Astrocyte (in vitro differentiated cells and primary cell): ENCODE measurements around the gene PIGN.

ENCODE experiments used
- EZH2 ChIP-seq: IDR thresholded peaks from 2 replicates; pipeline ENCODE4 v1.6.1; 2012; ENCODE audit warnings: mild to moderate bottlenecking, low read length, inconsistent platforms; ENCODE audit not compliant: insufficient read depth
- TF ChIP-seq, protein P1 (sequence below): IDR thresholded peaks from 2 replicates; pipeline ENCODE4 v1.5.1; 2011; ENCODE audit warnings: low read depth, mild to moderate bottlenecking, inconsistent platforms, low read length, moderate library complexity; ENCODE audit not compliant: insufficient read depth

DNA sequence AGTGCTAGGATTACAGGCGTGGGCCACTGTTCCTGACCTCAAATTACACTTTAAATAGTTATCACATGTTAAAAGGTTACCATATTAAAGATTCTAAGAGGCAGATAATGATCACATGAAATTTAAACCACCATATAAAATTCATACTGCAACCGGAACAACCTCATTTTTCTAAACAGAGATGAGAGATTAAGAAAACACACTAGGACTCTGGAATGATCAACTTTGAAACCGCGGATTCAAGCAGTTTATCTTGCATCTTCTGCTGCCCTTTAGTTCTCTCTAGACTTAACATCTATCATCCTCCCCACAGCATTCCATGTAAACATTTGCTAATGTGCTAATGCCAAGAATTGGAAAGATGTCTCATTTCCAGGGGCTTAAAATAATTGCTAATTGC, 115.8 kb downstream of the PIGN start:
- TF ChIP-seq, protein P1, sequence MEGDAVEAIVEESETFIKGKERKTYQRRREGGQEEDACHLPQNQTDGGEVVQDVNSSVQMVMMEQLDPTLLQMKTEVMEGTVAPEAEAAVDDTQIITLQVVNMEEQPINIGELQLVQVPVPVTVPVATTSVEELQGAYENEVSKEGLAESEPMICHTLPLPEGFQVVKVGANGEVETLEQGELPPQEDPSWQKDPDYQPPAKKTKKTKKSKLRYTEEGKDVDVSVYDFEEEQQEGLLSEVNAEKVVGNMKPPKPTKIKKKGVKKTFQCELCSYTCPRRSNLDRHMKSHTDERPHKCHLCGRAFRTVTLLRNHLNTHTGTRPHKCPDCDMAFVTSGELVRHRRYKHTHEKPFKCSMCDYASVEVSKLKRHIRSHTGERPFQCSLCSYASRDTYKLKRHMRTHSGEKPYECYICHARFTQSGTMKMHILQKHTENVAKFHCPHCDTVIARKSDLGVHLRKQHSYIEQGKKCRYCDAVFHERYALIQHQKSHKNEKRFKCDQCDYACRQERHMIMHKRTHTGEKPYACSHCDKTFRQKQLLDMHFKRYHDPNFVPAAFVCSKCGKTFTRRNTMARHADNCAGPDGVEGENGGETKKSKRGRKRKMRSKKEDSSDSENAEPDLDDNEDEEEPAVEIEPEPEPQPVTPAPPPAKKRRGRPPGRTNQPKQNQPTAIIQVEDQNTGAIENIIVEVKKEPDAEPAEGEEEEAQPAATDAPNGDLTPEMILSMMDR = no peak
- TF ChIP-seq EZH2 = no peak
